Endothelial cell of umbilical vein (primary cell): ENCODE data around the gene ETV4. TPM values are rescaled to one million over a fixed set of nuclear protein-coding genes. Genes with fewer than 3 reads are reported as not detected.

ENCODE experiments used
- BruUV-seq: library from RNA; stranded (reverse); fragments of 400-500 nt; replicated peaks from 2 replicates; lab custom pipeline; 2021; lab: Mats Ljungman, UMichigan
- CTCF ChIA-PET: fragments of 300-600, 350-600 bp; sonication (Branson Sonifier 250); formaldehyde crosslinking; loops from one replicate; lab custom pipeline; 2021; ENCODE audit warnings: antibody characterized with exemption, inconsistent platforms; lab: Charles Lee
- POLR2A ChIA-PET: fragments of 300-600, 350-600 bp; sonication (Branson Sonifier 250); formaldehyde crosslinking; loops from one replicate; lab custom pipeline; 2021; ENCODE audit warnings: antibody characterized with exemption, inconsistent platforms; lab: Charles Lee
- DNase-seq: peaks from one replicate; pipeline ENCODE4 v3.0.0-alpha.2; 2011; ENCODE audit warnings: low read depth, low spot score
- FAIRE-seq: peaks from 2 replicates; lab custom pipeline; 2011; peaks lifted over from hg19 to GRCh38; lab: Jason Lieb, UNC
- H2AFZ ChIP-seq: 2 replicates; pipeline ENCODE4 v1.6.0; 2012; ENCODE audit warnings: low read depth, low read length, control low read depth, inconsistent platforms
- H3K27ac ChIP-seq: 2 replicates; pipeline ENCODE4 v1.5.1; 2011; ENCODE audit warnings: low read depth, mild to moderate bottlenecking, control low read depth, low read length, moderate library complexity; ENCODE audit not compliant: insufficient read depth
- H3K27me3 ChIP-seq, 2 experiments: 2 replicates each; pipeline versions ENCODE4 v1.6.0 to v1.6.1; 2011; ENCODE audit warnings: low read length in 2 of 2, mixed read lengths in 1 of 2; ENCODE audit not compliant: control insufficient read depth in 2 of 2, insufficient read depth in 2 of 2
- H3K36me3 ChIP-seq, 2 experiments: 2 replicates in 1 of 2; 3 replicates in 1 of 2; pipeline ENCODE4 v1.5.1; 2011; ENCODE audit warnings: low read length in 2 of 2, mild to moderate bottlenecking in 1 of 2, moderate library complexity in 1 of 2; ENCODE audit not compliant: control insufficient read depth in 2 of 2, insufficient read depth in 2 of 2; ENCODE audit errors: extremely low read depth in 1 of 2
- H3K4me1 ChIP-seq: 3 replicates; pipeline ENCODE4 v1.5.1; 2011; ENCODE audit warnings: mild to moderate bottlenecking, low read length; ENCODE audit not compliant: control insufficient read depth, insufficient read depth; ENCODE audit errors: extremely low read depth
- H3K4me2 ChIP-seq: 2 replicates; pipeline ENCODE4 v1.6.1; 2011; ENCODE audit warnings: low read length, control low read depth, mixed read lengths; ENCODE audit not compliant: insufficient read depth
- H3K4me3 ChIP-seq, 3 experiments: fragments of 200-600 bp in 1 of 3; sonication (generic), shearing (Covaris generic) in 1 of 3; replicated peaks in 1 of 3; 2 replicates each; pipeline ENCODE4 v1.5.1; 2011 to 2016; ENCODE audit warnings: control low read depth in 3 of 3, low read length in 3 of 3, mild to moderate bottlenecking in 2 of 3, inconsistent platforms in 1 of 3, low read depth in 1 of 3, moderate library complexity in 1 of 3; ENCODE audit not compliant: insufficient read depth in 1 of 3
- H3K79me2 ChIP-seq: 2 replicates; pipeline ENCODE4 v1.6.0; 2012; ENCODE audit warnings: low read length, inconsistent platforms; ENCODE audit not compliant: control insufficient read depth, insufficient read depth
- H3K9ac ChIP-seq: replicated peaks from 2 replicates; pipeline ENCODE3; 2011; ENCODE audit warnings: low read length, control low read depth; ENCODE audit not compliant: insufficient read depth; ENCODE audit errors: extremely low read depth
- H3K9me1 ChIP-seq: replicated peaks from 3 replicates; pipeline ENCODE4 v1.6.0; 2011; ENCODE audit warnings: mild to moderate bottlenecking, low read length; ENCODE audit not compliant: control insufficient read depth, insufficient read depth; ENCODE audit errors: extremely low read depth
- H3K9me3 ChIP-seq: replicated peaks from 2 replicates; pipeline ENCODE4 v1.5.1; 2012; ENCODE audit warnings: low read length, inconsistent platforms; ENCODE audit not compliant: control insufficient read depth, insufficient read depth
- H4K20me1 ChIP-seq: replicated peaks from 2 replicates; pipeline ENCODE3; 2011; ENCODE audit warnings: mild to moderate bottlenecking, low read length; ENCODE audit not compliant: control insufficient read depth, insufficient read depth; ENCODE audit errors: extremely low read depth
- EZH2 ChIP-seq: IDR thresholded peaks from 2 replicates; pipeline ENCODE4 v1.6.1; 2012; ENCODE audit warnings: borderline replicate concordance, low read depth, mild to moderate bottlenecking, moderate library complexity, low read length, inconsistent platforms; ENCODE audit not compliant: severe bottlenecking
- FOS ChIP-seq: IDR thresholded peaks from 2 replicates; pipeline ENCODE4 v1.6.1; 2011; ENCODE audit warnings: mild to moderate bottlenecking, low read length, moderate library complexity, borderline replicate concordance; ENCODE audit not compliant: insufficient read depth
- GATA2 ChIP-seq: IDR thresholded peaks from 2 replicates; pipeline ENCODE4 v1.7.0; 2011; ENCODE audit warnings: low read depth, mild to moderate bottlenecking, moderate library complexity, mixed read lengths, low read length; ENCODE audit not compliant: insufficient read length, insufficient read depth
- JUN ChIP-seq: IDR thresholded peaks from 2 replicates; pipeline ENCODE4 v1.6.1; 2011; ENCODE audit warnings: borderline replicate concordance, low read depth; ENCODE audit not compliant: insufficient read length, insufficient read depth
- MYC ChIP-seq: IDR thresholded peaks from one replicate; pipeline ENCODE4 v1.6.1; 2011; ENCODE audit warnings: mild to moderate bottlenecking, low read depth, low read length
- POLR2A ChIP-seq: IDR thresholded peaks from 2 replicates; pipeline ENCODE4 v1.6.1; 2012; ENCODE audit warnings: low read depth, mild to moderate bottlenecking, control low read depth, low read length
- POLR2AphosphoS5 ChIP-seq: IDR thresholded peaks from 2 replicates; pipeline ENCODE4 v1.6.1; 2012; ENCODE audit warnings: low read depth, mild to moderate bottlenecking, control low read depth, low read length, moderate library complexity; ENCODE audit not compliant: insufficient read depth
- dilution Hi-C: fragments of 300-500 bp; cut with MboI; formaldehyde crosslinking; loops from one replicate; pipeline ENCODE4 v1.15.0; 2019; ENCODE audit warnings: low sequenced_read_pairs; ENCODE audit not compliant: extremely low pct_ligation_motif_present
- intact Hi-C: fragments of 100-400 bp; cut with micrococcal nuclease; formaldehyde crosslinking; loops from one replicate; pipeline ENCODE4 v1.10.0; 2022
- polyA plus RNA-seq, 4 experiments: library from polyadenylated mRNA; depleted of rRNA in 3 of 4; stranded (reverse) in 3 of 4; unstranded in 1 of 4; fragments of >200 nt; gene quantifications; 2 replicates each; pipeline versions ENCODE4 v1.2.1 to v1.2.3, GENCODE V29; 2011 to 2012; ENCODE audit warnings: missing spikeins in 1 of 4
- total RNA-seq: library from RNA; stranded (reverse); gene quantifications from 2 replicates; pipeline ENCODE4 v1.2.3, GENCODE V29; 2021
- TF ChIP-seq, protein P1 (sequence below), 2 donors: IDR thresholded peaks; 1 replicate in 1 of 2; 2 replicates in 1 of 2; pipeline ENCODE4 v1.5.1; 2011; ENCODE audit warnings: low read length in 2 of 2, mild to moderate bottlenecking in 2 of 2, moderate library complexity in 2 of 2, control low read depth in 1 of 2, inconsistent platforms in 1 of 2, low read depth in 1 of 2; ENCODE audit not compliant: insufficient read depth in 1 of 2; ENCODE audit errors: extremely low read depth in 1 of 2
- TF ChIP-seq, protein P2 (sequence below): IDR thresholded peaks from 2 replicates; pipeline ENCODE4 v1.6.1; 2011; ENCODE audit not compliant: insufficient read depth, insufficient read length

The ETV4 gene
- total and polyA plus RNA-seq, 2 donors (not counting 3 experiments of a cell fraction or from before 2014, with no cell fraction given) = 7.3 to 32.2 TPM

DNA sequence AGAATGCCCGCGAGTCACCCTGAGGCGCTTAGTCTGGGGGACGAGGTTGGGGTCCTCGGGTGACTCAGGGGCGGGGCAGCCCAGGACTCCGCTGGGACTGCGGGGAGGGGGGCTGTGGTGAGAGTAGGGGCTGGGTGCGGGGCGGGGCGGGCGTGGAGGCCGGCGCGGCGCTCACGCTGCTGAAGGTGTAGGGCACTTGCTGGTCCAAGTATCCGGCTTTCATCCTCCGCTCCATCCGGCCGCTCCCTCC is 832 bp downstream of the ETV4 start:
- POLR2A ChIA-PET = interaction anchor here (1.0 kb wide), 1 partner anchor 185 kb away, joined by 4 read pairs; no protein-coding TSS in a partner anchor
- DNase-seq (no peak), FAIRE-seq (no peak)
- H3K9ac ChIP-seq = peak overlapping the region; percentile 83
- no peak for TF ChIP-seq POLR2A
- no peak for TF ChIP-seq EZH2
- no peak for TF ChIP-seq GATA2
- intact Hi-C loops (no loop called here), dilution Hi-C loops (no loop called here)
- H3K79me2 ChIP-seq = peaks cover 17% of the 10 kb centered on the region
- no TSS peak for BruUV-seq
- H3K36me3 ChIP-seq = no peaks in the 10 kb centered on the region
- CTCF ChIA-PET = interaction anchor here (0.6 to 1.0 kb wide), 6 partner anchors 9 to 128 kb away, joined by 3 to 6 read pairs (median 3); no protein-coding TSS in a partner anchor
- H3K4me1 ChIP-seq = peaks cover 23% of the 10 kb centered on the region
- peak overlapping the region; percentile 90 for H3K27ac ChIP-seq
- no peaks in the 10 kb centered on the region for H4K20me1 ChIP-seq
- H3K9me1 ChIP-seq = no peaks in the 10 kb centered on the region
- H3K4me3 ChIP-seq = peak overlapping the region; percentile 28 to 75 (median 56)
- H3K4me2 ChIP-seq = peak overlapping the region; percentile 93
- no peaks in the 10 kb centered on the region for H3K9me3 ChIP-seq
- H2AFZ ChIP-seq = peak overlapping the region; percentile 10
- H3K27me3 ChIP-seq = no peaks in the 10 kb centered on the region

DNA sequence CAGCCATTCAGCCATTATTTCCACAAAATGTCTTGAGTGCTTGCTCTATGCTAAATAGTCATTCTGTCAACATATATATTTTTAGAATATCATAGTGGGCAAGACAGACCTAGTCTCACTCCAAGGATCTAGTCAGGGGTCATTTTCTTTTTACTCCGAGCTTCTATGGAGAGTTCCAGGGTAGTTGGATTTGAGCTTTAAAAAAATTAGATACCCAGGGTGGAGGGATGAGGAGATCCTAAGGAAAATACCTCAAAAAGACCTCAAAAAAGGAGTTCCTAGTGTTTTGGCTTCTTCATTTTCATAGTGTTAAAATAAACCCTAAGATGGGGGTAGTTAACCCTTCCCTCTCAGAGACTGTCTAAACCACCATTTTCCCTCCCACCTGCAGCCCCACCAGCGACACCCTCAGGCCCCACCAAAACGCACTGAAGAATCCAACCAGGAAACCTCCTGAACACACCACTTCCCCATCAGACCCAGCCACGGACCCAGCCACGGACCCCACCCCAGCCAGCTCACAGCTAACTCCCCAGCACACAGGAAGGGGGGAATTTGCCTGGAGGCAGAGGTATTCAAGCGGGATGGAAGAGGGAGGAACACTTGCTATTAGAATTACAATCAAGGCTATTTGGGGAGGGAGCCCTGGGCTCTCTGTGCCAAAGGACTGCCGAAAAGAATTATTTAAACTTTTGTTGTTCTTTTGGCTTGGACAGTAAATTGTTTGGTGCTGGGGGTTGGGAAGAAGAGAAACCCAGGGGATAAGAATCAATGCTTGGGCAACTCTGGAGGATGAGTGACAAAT is 2.2 kb downstream of the ETV4 start:
- Histone ChIP-seq H3K27me3 (no peaks in the 10 kb centered on the region), H3K4me1 (peaks cover 23% of the 10 kb centered on the region), H3K9me3 (no peaks in the 10 kb centered on the region), H3K36me3 (no peaks in the 10 kb centered on the region), H3K9me1 (no peaks in the 10 kb centered on the region), H4K20me1 (no peaks in the 10 kb centered on the region), H3K4me2 (peak overlapping the region; percentile 93), H3K27ac (peak overlapping the region; percentile 90), H2AFZ (no peak overlapping the region), H3K4me3 (peak overlapping the region in 2 of 3 experiments; percentile 28 to 75), H3K9ac (peak overlapping the region; percentile 83), H3K79me2 (peaks cover 17% of the 10 kb centered on the region)
- ChIA-PET POLR2A (no interaction called here), CTCF (interaction anchor here (0.7 to 1.7 kb wide), 3 partner anchors 14 to 24 kb away, joined by 3 to 9 read pairs (median 4); no protein-coding TSS in a partner anchor)
- intact Hi-C loops = loop anchor here (1.0 kb wide), 1 partner anchor 24 kb away; no protein-coding TSS in a partner anchor
- no TSS peak for BruUV-seq
- FAIRE-seq = no peak
- dilution Hi-C loops = no loop called here
- TF ChIP-seq, protein P1, sequence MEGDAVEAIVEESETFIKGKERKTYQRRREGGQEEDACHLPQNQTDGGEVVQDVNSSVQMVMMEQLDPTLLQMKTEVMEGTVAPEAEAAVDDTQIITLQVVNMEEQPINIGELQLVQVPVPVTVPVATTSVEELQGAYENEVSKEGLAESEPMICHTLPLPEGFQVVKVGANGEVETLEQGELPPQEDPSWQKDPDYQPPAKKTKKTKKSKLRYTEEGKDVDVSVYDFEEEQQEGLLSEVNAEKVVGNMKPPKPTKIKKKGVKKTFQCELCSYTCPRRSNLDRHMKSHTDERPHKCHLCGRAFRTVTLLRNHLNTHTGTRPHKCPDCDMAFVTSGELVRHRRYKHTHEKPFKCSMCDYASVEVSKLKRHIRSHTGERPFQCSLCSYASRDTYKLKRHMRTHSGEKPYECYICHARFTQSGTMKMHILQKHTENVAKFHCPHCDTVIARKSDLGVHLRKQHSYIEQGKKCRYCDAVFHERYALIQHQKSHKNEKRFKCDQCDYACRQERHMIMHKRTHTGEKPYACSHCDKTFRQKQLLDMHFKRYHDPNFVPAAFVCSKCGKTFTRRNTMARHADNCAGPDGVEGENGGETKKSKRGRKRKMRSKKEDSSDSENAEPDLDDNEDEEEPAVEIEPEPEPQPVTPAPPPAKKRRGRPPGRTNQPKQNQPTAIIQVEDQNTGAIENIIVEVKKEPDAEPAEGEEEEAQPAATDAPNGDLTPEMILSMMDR (IDR thresholded peaks at IDR 0.05; ENCODE audit: extremely low read depth in 1 of 2, insufficient read depth in 1 of 2, low read depth in 1 of 2, low read length in 2 of 2) = no peak
- TF ChIP-seq POLR2A (no peak), POLR2AphosphoS5 (no peak), FOS (no peak), MYC (no peak), JUN (no peak), GATA2 (no peak), EZH2 (no peak)
- TF ChIP-seq, protein P2, sequence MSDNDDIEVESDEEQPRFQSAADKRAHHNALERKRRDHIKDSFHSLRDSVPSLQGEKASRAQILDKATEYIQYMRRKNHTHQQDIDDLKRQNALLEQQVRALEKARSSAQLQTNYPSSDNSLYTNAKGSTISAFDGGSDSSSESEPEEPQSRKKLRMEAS = no peak
- DNase-seq = no peak
